GM11168 (cell line): ENCODE measurements around the gene ATP11A.

Experiments
- in situ Hi-C: fragments of 300-500 bp; cut with MboI; formaldehyde crosslinking; loops from one replicate; pipeline ENCODE4 v1.12.0; 2022; ENCODE audit warnings: low sequenced_read_pairs; ENCODE audit not compliant: unreplicated experiment

ATP11A gene

DNA sequence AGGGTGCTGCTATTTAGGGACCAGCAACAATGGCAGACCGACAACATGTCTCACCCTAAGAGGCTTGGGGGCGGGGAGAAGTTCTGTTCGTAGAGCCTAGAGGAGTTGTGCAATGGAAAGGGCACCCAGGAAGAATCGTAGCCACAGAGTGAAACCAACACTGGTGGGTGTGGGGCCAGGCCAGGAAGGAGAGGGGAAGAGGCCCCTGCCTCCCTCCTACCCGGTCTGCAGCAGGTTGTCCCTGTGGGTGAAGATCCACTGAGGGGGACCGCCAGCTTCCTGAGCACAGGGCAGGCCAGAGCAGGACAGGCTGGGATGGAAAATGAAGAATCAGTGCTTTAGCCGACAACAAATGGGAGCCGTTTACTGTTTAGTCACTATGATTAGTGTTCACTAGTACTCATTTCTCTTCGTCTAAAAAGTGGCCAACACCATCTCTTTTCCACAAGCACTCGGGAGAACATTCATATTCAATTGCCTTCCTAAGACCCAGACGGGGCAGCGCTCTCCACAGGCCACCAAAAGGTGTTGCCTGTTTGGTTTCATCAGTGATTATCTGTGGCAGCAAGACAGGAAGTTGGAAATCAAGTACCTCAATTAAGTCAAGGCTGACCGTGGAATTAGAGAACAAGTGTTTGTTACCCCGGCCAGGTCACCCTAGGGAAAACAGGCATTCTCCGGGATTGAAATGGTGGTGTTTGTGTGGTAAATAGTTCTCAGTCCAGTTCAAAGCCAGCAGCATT, 1.1 kb upstream of the ATP11A start:
- in situ Hi-C loops, result no loop called here

DNA sequence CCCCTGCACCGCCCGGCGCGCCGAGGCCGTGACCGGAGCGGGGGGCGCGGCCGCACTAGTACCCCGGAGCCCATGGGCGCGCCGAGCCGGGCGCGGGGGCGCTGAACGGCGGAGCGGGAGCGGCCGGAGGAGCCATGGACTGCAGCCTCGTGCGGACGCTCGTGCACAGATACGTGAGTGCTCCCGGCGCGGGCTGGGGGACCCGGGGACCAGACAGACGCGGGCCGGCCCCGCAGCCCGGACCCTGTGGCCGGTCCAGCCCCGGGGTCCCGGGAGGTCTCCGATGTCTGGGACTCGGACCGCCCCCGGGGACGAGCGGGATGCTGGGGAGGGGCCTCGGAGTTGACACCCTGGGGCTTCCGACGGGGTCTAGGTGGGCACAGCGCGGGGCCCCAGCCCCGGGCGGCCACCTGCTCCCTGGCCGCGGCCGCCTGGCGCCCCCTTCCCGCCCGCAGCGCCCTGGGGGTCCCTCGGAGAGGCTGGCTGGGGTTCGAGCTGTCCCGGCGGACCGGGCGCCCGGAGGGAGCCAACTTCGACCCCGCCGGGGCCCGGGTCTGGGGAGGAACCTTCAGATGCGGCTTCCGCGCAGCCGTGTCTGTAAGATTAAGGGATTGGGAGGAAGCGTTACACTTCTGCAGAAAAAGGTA, 568 bp downstream of the ATP11A start:
- in situ Hi-C loops, result no loop called here

- in situ Hi-C loops, result no loop called here
Measured at GRCh38 chr13:112692104-112692503, 2.3 kb downstream of the ATP11A start.

DNA sequence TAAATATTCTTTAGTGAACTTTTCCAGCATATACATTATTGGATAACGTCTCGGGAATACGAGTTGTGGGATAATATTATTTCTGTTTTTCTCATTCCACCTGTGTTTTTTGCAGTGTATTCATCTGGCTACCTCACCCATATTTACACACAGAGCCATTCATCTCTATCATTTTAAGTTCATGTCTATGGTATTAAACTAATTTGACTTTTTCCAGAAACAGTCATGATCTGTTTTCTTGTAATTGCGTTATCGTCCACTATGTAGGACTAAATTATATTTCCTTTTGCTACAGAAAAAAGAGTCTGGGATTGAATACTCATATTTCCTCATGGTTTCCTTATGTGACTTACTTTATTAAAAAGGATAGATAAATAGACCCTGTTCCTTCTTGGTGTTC, 2.7 kb downstream of the ATP11A start:
- in situ Hi-C loops, result no loop called here

GRCh38 chr13:112693831-112694497, 4.1 kb downstream of the ATP11A start:
- in situ Hi-C loops, result no loop called here

DNA sequence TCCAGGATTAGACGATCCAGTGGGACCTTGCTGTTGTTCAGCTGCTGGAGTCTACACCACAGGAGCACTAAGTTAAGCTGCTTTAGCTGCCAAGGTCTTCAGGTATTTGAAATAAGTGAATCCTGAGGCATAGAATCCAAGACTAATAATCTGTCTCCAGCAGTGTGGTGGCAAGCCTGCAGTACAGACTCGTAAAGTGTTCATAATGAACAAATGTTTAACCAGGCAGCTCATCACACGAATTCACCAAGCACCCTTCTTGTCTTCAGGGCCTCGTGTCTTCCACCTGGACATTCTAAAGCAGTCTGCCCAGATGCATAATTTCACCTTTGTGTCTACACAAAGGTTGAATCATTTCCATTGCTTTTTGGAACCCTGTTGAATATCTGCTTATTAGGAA, 5.3 kb downstream of the ATP11A start:
- in situ Hi-C loops, result no loop called here

DNA sequence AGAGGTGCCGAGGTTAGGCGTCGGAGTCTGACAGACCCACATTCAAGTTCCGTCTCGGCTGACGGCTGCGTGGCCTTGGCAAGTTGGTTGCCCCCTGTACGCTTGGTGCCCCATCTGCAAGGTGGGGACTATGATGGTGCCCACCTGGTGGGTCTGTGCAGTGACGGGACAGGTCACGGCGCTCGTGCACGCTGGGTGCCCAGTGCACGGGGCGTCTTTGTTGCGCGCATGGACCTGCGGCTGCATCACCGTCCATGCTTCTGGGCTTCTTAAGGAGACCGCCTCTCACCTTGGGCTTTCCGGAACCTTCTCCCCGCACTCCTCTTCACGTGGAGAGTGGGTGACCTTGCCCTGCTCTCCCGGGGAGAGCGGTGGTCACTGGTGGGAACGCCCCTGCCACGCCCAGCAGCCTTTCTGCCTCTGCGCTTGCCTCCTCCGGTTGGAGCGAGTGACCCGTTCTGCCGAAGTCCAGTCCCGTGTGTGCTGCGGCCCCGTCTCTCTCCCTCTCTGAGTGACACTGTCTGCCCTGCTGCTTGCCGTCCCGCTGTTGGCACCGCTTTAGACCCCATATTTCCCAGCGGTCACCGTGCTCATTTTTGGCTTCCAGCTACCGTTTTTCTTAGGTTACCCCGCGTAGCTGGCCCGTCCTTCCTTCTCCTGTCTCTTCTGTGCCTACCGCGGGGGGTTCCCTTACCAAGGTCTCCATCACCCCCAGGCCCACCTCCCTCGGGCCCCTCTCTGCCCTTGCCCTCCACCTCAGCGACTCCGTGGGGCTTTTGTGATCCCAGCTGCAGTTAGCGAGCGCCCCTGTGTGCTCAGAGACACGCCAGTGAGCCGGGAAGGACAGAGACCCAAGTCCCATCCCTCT, 6.4 kb downstream of the ATP11A start:
- in situ Hi-C loops, result no loop called here

DNA sequence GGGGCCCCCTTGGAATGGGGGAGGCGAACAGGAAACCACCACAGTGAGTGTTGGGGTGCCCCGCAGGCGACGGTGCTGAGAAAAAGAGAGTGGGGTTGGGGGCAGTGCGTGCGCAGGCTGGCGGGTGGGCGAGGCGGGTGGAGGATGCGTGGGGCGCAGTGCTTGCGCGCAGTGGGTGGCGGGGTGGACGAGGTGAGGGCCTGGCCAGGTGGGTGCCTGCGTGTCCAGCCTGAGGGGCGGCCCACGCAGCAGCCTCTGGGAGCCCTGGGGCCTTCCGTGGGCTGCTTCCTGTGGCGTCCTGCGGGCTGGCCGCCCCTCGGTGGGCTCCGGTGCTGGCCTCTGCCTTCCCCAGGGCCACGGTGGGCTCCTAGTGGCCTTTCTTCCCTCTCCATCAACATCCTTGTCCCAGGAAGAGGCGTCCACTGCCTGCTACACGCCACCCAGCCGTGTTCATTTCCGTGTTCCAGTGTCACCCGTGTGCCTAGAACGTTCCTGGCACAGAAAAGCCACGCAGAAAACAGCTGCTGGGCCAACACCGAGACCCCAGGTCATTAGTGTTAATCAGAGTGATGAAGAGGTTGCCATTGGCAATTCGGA, 7.1 kb downstream of the ATP11A start:
- in situ Hi-C loops, result no loop called here

GRCh38 chr13:112697756-112698655, 8.2 kb downstream of the ATP11A start:
- in situ Hi-C loops, result no loop called here

DNA sequence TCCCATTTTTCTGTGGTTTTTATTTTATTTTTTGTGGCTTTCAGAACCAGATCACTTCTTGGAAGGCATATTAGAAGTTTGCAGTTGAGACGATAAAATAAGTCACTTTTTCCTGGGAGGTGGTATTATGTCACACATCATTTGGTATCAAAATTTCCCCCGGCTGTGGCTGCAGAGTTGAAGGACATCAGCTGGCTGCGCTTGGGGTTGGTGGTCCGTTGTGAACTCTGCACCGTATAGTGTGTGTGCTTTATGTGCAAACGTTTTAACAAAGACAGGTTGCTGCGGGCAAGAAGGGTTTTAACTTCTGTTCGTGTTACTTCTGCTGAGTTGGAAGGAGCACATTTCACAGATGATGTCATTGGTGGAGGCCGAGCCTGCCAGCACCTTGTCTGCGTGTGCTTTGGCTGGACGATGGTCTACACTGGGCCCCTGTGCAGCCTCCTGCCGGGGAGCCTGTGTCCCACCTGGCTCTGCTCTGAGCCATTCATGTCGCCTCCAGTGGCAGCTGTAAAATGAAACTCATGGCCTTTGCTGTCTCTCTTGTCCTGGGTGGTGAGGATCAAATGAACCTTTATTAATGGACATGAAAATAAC, 9.6 kb downstream of the ATP11A start:
- in situ Hi-C loops, result no loop called here

DNA sequence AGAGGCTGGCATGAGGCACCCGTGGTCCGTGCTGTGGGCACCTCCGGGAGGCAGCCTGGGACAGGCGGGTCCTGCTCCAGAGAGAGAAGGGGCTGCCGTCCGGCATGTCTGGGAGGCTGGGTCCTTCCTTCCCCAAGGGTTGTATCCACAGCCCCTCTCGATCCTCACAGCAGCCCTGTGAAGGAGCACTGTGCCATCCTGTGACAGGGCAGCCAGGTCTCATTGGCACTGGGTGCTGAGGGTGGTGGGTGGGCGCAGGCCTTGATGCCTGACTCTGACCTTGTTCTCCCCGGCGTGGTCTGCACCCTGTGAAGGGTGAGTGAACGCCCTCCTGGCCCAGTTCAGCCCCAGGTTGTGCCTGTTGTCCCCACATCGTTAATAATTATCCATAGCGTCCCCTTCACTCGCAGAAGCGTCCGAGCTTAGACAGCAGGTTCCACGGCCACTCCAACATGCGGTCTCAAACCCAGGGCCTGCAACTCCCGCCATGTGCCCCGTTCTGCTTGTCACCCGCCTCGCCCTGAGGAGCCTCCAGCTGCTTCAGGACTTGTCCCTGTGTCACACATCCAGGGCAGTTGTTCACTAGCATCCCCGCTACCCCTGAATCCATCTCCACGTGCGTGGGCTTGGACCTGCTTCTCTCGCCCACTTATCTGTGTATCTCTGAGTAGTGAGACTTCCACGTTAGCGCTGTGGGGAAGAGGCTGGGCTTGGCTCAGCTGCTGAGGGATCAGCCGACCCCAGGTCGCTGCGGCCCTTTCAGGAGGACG, 10.6 kb downstream of the ATP11A start:
- in situ Hi-C loops, result no loop called here

GRCh38 chr13:112702341-112702985, 12.6 kb downstream of the ATP11A start:
- in situ Hi-C loops, result no loop called here

DNA sequence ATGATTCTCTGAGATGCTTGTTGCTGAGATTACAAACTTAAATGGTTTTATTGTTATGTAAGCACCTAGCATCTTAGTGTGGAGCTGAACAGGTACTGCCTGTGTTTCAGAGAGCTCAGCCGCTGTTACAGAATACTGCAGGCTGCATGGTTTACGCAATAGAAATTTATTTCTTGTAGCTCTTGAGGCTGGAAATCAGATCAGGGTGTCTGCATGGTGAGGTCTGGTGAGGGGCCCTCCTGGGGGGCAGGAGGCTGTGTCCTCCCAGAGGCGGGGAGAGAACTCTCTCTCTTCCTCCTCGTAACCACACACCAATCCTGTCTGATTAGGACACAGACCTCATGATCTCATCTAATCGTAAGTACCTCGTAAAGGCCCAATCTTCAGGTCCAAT, 13.1 kb downstream of the ATP11A start:
- in situ Hi-C loops, result no loop called here

GRCh38 chr13:112703449-112704284, 13.8 kb downstream of the ATP11A start:
- in situ Hi-C loops, result no loop called here

DNA sequence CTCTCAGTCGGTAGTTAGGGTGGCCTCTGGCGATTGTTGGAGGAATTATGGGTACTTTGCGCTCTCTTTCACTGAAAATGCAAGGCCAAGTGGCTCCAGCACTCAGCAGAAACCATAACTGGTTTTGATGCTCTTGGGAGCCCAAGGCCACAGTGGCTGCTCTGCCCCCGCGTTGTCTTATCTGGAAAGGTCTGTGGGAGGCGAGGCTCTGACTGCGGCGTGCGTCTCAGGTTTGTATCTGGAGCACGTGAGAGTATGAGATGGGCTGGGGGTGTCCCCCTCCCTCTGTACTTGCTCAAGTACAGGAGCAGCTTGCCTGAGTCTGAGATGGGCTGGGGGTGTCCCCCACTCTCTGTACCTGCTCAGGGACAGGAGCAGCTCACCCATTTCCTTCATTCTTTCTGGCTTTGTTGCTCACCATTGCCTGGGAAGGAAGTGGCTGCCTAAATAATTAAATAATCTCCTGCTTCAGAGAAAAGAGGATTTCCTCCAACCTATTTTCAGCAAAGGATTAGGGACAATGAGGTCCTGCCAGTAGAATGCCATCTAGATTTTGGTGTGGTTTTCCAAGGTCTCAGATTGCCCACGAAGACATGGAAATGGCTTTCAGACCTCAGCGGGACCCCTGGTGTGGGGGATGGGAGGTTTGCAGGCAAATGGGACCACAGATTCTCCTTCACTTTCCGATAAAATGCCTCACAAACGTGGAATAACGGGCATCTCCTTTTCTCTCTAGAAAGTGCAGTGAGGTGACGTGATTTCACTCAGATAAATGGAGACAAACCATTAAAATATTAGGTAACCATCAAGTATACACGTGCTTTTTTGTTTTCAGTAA, 14.7 kb downstream of the ATP11A start:
- in situ Hi-C loops, result no loop called here

DNA sequence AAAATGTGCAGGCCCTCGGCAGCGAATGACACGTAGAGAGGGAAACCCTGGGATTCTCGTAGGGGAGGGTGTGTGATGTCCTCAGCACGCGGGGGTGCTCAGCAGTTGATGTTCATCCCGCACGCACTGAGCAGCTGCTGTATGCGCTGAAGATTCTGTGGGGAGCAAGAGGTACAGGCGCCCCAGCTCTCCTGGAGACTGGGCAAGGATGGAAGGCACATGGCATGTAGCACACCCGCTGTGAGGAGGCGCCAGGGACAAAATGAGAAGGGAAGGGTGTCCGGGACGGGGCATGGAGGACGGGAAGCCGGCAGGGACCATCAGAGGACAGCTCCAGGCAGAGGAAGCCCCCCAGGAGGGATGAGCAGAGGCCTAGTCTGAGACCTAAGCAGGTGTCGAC, 15.4 kb downstream of the ATP11A start:
- in situ Hi-C loops, result no loop called here
